A673 (cell line): ENCODE data around the gene FGF12. TPM values are rescaled to one million over a fixed set of nuclear protein-coding genes. Genes with fewer than 3 reads are reported as not detected.

Source experiments
- BruUV-seq: library from RNA; stranded (reverse); fragments of 400-500 nt; replicated peaks from 2 replicates; lab custom pipeline; 2021; lab: Mats Ljungman, UMichigan
- CTCF ChIA-PET: fragments of 300-600 bp; sonication (Branson Sonifier 250); formaldehyde crosslinking; loops from one replicate; lab custom pipeline; 2022; ENCODE audit warnings: antibody characterized with exemption; lab: Charles Lee
- POLR2A ChIA-PET: fragments of 300-600 bp; sonication (Branson Sonifier 250); formaldehyde crosslinking; loops from one replicate; lab custom pipeline; 2022; ENCODE audit warnings: antibody characterized with exemption; ENCODE audit not compliant: low non-redundant PET; lab: Charles Lee
- DNase-seq: peaks from one replicate; pipeline ENCODE4 v3.0.0-alpha.2; 2015; ENCODE audit warnings: low spot score
- H3K27ac ChIP-seq: fragments of 200-600 bp; sonication (generic); 2 replicates; pipeline ENCODE4 v1.5.1; 2016; ENCODE audit warnings: mixed run types, low read depth, mild to moderate bottlenecking, mixed read lengths, antibody characterized with exemption, low read length; ENCODE audit not compliant: poor library complexity, severe bottlenecking
- H3K27me3 ChIP-seq: fragments of 200-600 bp; sonication (generic); replicated peaks from 2 replicates; pipeline ENCODE4 v1.6.1; 2017; ENCODE audit warnings: mixed run types, low read depth, mild to moderate bottlenecking, mixed read lengths, antibody characterized with exemption, low read length; ENCODE audit not compliant: insufficient read depth, poor library complexity
- H3K36me3 ChIP-seq: fragments of 200-600 bp; sonication (generic); 2 replicates; pipeline ENCODE4 v1.6.1; 2016; ENCODE audit warnings: mixed run types, mild to moderate bottlenecking, mixed read lengths, antibody characterized with exemption, low read length; ENCODE audit not compliant: insufficient read depth, poor library complexity, severe bottlenecking
- H3K4me1 ChIP-seq: fragments of 200-600 bp; sonication (generic); 2 replicates; pipeline ENCODE4 v1.6.1; 2017; ENCODE audit warnings: mixed run types, mild to moderate bottlenecking, mixed read lengths, antibody characterized with exemption, low read length; ENCODE audit not compliant: insufficient read depth, poor library complexity, severe bottlenecking
- H3K4me3 ChIP-seq: fragments of 200-600 bp; sonication (generic); 2 replicates; pipeline ENCODE4 v1.5.1; 2016; ENCODE audit warnings: low read depth, mixed run types, mild to moderate bottlenecking, mixed read lengths, low read length; ENCODE audit not compliant: poor library complexity, severe bottlenecking
- H3K9me3 ChIP-seq: fragments of 200-600 bp; sonication (generic); 2 replicates; pipeline ENCODE4 v1.6.1; 2016; ENCODE audit warnings: mixed run types, low read depth, mild to moderate bottlenecking, mixed read lengths, antibody characterized with exemption, low read length; ENCODE audit not compliant: poor library complexity, severe bottlenecking
- CTCF ChIP-seq: fragments of 300-800, 200-600 bp; sonication (generic); conservative IDR thresholded peaks from 2 replicates; pipeline ENCODE4 v1.5.1; 2017; ENCODE audit warnings: low read depth, mild to moderate bottlenecking, antibody characterized with exemption, low read length, moderate library complexity, mixed read lengths
- EZH2 ChIP-seq: fragments of 200-600 bp; sonication (generic); IDR thresholded peaks from 2 replicates; pipeline ENCODE4 v1.6.1; 2017; ENCODE audit warnings: borderline replicate concordance, low read depth, mild to moderate bottlenecking, mixed read lengths, antibody characterized with exemption, low read length; ENCODE audit not compliant: poor library complexity, severe bottlenecking
- intact Hi-C: fragments of 100-400 bp; cut with micrococcal nuclease; formaldehyde crosslinking; loops from one replicate; pipeline ENCODE4 v1.10.0; 2022; ENCODE audit not compliant: unreplicated experiment
- total RNA-seq: library from RNA; stranded (reverse); gene quantifications from 2 replicates; pipeline ENCODE4 v1.2.3, GENCODE V29; 2021

FGF12 gene
- total RNA-seq, 1 experiment from 2014 or later, result 2.3 TPM

GRCh38 chr3:192553707-192554106 lies 173.6 kb downstream of the FGF12 start:
- intact Hi-C loops, result no loop called here
- ChIA-PET POLR2A (no interaction called here), CTCF (no interaction called here)
- no peaks in the 10 kb centered on the region for H3K4me1 ChIP-seq
- BruUV-seq, result no TSS peak
- no peaks in the 10 kb centered on the region for H3K36me3 ChIP-seq
- DNase-seq, result no peak
- H3K4me3 ChIP-seq, result no peak overlapping the region
- no peaks in the 10 kb centered on the region for H3K9me3 ChIP-seq
- no peak overlapping the region for H3K27ac ChIP-seq
- no peak for TF ChIP-seq EZH2
- no peak for TF ChIP-seq CTCF
- no peaks in the 10 kb centered on the region for H3K27me3 ChIP-seq

- Histone ChIP-seq H3K36me3 (no peaks in the 10 kb centered on the region), H3K9me3 (no peaks in the 10 kb centered on the region), H3K4me1 (no peaks in the 10 kb centered on the region), H3K27me3 (no peaks in the 10 kb centered on the region), H3K4me3 (no peak overlapping the region), H3K27ac (no peak overlapping the region)
- BruUV-seq, result no TSS peak
- DNase-seq, result no peak
- TF ChIP-seq CTCF, result no peak
- TF ChIP-seq EZH2, result no peak
- CTCF ChIA-PET, result no interaction called here
- intact Hi-C loops, result no loop called here
- POLR2A ChIA-PET, result no interaction called here
Observed at GRCh38 chr3:192550356-192550755, 177.0 kb downstream of the FGF12 start.

- no peaks in the 10 kb centered on the region for H3K9me3 ChIP-seq
- no peak overlapping the region for H3K27ac ChIP-seq
- no peaks in the 10 kb centered on the region for H3K27me3 ChIP-seq
- TF ChIP-seq EZH2, result no peak
- no peak for TF ChIP-seq CTCF
- no peaks in the 10 kb centered on the region for H3K36me3 ChIP-seq
- no TSS peak for BruUV-seq
- no peak overlapping the region for H3K4me3 ChIP-seq
- ChIA-PET CTCF (no interaction called here), POLR2A (no interaction called here)
- intact Hi-C loops, result no loop called here
- DNase-seq, result no peak
- no peaks in the 10 kb centered on the region for H3K4me1 ChIP-seq
Observed at GRCh38 chr3:192545333-192545732, 182.0 kb downstream of the FGF12 start.
